A204.1 (cell line): ENCODE data around the gene ABCA12.
"Not testable (repeated sequence)": the region's sequence is repeated elsewhere in the genome, so short reads cannot be mapped to it uniquely, and the experiment has no call there.

ENCODE experiments used
- FAIRE-seq: peaks from 2 replicates; lab custom pipeline; 2012; peaks lifted over from hg19 to GRCh38; lab: Jason Lieb, UNC

The ABCA12 gene, protein sequence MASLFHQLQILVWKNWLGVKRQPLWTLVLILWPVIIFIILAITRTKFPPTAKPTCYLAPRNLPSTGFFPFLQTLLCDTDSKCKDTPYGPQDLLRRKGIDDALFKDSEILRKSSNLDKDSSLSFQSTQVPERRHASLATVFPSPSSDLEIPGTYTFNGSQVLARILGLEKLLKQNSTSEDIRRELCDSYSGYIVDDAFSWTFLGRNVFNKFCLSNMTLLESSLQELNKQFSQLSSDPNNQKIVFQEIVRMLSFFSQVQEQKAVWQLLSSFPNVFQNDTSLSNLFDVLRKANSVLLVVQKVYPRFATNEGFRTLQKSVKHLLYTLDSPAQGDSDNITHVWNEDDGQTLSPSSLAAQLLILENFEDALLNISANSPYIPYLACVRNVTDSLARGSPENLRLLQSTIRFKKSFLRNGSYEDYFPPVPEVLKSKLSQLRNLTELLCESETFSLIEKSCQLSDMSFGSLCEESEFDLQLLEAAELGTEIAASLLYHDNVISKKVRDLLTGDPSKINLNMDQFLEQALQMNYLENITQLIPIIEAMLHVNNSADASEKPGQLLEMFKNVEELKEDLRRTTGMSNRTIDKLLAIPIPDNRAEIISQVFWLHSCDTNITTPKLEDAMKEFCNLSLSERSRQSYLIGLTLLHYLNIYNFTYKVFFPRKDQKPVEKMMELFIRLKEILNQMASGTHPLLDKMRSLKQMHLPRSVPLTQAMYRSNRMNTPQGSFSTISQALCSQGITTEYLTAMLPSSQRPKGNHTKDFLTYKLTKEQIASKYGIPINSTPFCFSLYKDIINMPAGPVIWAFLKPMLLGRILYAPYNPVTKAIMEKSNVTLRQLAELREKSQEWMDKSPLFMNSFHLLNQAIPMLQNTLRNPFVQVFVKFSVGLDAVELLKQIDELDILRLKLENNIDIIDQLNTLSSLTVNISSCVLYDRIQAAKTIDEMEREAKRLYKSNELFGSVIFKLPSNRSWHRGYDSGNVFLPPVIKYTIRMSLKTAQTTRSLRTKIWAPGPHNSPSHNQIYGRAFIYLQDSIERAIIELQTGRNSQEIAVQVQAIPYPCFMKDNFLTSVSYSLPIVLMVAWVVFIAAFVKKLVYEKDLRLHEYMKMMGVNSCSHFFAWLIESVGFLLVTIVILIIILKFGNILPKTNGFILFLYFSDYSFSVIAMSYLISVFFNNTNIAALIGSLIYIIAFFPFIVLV (N-terminal part only)

DNA sequence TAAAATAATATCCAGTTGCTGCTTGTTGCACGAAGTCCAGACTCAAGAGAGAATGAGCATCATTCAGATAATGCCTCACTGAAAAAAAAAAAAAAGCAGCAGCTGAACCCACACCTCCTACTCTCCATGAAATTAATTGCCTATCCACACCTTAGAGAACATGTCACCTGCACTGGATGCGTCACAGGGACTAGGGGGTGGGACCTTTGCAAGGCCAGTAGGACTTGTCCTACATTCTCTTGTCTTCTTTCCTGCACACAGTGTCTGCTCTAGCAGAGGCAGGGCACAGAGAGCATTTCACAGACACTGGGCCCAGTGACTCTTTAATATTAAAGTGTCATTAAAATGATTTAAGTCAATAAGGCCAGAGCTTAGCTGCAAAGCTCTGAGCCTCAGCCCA is at the start of gene ABCA12:
TSS of gene ABCA12 (minus strand) at position 148 of the 400 bp plus-strand sequence. CDS start 418 bp downstream, outside the sequence.
- FAIRE-seq: no peak

DNA sequence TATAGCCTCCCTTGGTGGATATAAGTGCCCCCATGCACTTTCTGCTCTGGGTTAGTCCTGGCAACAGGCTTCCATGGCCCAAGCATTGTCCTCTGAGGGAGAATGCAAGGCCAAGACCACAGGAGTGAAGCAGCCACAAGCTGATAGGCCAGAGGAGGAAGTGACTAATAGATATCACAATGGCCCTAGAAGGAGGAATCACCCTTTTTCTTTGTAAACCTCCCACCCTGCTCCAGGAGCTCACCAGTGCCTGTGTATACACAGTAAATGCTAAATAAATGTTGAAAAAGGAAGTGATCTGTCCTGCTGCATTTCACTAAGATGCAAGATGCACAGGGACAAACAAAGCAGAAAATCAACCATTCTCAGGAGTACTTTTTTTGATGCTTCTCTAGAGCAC is 49.7 kb upstream of the ABCA12 start:
- no peak for FAIRE-seq

DNA sequence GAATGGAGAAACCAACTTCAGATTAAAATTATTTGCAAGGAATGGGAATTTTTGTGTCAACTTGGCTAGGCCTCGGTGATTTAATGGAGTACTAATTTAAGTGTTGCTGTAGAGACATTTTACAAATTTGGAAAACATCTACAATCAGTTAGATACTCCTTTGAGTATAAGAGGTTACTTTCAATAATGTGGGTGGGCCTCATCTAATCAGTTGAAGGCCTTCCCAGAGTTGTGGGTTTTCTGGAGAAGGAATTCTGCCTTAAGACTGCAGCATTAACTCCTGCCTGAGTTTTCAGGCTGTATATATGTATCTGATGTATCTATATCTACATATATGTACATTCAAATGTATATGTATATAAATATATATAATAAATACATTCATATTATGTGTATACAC is 47.6 kb upstream of the ABCA12 start:
- FAIRE-seq: no peak

DNA sequence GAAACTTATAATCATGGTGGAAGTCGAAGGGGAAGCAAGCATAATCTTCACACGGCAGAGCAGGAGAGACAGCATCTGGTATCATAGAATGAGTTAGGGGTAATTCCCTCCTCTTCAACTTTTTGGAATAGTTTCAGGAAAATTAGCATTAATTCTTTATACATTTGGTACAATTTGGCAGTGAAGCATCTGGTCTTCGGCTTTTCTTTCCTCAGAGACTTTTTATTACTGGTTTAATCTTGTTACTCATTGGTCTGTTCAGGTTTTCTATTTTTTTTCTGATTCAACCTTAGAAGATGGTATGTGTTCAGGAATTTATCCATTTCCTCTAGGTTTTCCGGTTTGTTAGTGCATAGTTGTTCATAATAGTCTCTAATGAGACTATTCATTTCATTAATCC is 39.7 kb upstream of the ABCA12 start:
- no peak for FAIRE-seq

DNA sequence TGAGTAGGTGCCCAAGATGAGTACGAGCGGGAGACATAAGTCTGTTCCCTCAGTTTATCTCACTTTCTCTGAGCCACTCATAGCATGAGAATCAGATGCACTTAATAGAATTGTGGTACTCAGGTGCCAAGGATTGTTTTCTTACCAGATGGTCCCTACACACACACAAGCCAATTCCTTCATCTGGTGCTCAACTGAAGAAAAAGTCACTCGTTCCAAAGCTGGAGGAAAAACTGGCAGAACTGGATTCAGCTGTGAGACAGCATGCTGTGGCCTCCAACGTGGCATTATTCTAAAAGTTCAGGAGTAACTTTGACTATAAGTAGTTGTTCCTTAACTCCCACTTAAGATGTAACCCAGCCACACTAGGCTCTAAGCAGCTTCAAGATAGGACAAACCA is 33.4 kb upstream of the ABCA12 start:
- FAIRE-seq: no peak

DNA sequence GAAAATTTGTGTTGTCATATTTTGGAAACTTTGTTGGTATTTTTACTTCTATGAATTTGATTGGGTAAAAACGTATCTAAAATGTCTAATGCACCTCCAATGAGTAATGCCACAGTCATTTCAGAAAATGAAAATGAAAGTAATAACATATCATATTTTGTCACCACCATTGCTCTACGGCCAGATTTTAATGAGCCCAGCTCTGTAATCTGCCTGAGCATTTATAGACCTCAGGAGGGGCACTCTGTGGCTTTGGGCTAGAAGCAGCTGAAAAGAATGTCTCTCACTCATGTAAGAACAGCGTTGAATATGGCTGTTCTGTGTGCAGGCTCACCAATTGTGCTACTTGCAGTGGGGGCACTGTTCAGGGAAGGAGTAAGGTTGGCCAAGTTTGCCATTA is 32.7 kb upstream of the ABCA12 start:
- FAIRE-seq: no peak

DNA sequence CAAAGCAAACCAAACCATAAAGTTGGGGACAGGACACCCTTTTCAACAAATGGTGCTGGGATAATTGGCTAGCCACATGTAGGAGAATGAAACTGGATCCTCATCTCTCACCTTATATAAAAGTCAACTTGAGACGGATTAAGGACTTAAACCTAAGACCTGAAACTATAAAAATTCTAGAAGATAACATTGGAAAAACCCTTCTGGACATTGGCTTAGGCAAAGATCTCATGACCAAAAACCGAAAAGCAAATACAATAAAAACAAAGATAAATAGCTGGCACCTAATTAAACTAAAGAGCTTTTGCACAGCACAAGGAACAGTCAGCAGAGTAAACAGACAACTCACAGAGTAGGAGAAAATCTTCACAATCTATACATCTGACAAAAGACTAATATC is 28.1 kb upstream of the ABCA12 start:
- FAIRE-seq: not testable (repeated sequence)

DNA sequence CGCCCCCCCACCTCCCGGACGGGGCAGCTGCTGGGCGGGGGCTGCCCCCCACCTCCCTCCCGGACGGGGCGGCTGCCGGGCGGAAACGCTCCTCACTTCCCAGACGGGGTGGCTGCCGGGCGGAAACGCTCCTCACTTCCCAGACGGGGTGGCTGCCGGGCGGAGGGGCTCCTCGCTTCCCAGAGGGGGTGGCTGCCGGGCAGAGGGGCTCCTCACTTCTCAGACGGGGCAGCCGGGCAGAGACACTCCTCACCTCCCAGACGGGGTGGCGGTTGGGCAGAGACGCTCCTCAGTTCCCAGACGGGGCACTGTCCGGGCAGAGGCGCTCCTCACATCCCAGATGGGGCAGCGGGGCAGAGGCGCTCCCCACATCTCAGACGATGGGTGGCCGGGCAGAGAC is 24.9 kb upstream of the ABCA12 start:
- not testable (repeated sequence) for FAIRE-seq

DNA sequence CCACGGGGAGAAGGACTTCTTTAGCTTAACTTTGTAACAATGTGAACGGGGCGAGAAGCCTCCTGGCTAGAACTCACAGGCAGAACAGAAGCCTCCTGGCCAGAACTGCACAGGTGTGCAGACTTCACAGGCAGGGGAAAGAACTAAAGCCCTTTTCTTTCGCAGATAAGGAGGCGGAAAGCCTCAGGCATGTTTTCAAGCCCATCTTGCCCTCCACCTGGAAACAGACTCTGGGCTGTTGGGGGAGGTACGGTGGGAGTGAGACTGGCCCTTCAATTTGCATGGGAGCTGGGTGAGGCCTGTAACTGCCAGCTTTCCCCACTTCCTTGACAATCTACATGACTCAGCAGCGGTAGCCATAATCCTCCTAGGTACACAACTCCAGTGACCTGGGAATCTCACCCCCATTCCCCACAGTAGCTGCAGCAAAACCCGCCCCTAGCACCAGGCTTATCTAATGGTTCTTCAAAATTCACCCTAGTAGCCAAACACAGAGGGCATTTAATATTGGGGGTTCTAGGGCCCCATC is 22.9 kb upstream of the ABCA12 start:
- FAIRE-seq: no peak

DNA sequence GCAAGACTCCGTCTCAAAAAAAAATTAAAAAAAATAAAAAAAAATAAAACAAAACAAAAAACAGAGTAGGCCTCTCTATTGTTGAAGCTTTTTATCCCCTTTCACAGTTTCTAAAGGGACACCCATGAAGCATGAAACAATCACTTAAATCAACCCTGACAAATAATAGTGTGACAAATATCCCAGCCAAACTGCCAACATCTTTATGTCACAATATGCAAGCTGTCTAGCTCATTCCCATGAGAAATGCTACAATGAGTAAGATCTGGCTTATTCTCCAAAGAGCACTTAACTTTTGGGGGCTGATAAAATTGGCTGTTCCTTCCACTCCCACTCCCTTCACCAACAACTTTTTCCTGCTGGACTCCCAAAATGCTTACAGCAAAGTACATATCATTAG is 21.7 kb upstream of the ABCA12 start:
- FAIRE-seq: no peak

DNA sequence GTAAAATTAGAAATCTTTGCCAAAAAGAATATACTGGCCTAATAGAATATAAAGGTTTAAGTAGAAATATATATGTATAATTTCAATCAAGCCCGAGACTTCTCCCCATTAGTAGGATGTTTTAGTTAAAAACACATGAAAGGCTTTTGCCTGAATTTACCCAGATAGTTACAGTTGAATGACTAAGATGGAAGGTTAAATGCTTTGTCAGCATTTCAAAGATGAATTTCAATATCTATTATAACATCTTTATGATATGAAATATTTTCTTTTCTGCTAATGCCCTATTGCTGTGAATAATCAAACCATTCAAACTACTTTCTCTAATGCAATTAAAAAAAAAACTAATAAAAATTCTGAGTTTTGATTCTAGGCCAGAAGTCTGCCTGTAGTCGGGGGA is 18.0 kb upstream of the ABCA12 start:
- FAIRE-seq: no peak

DNA sequence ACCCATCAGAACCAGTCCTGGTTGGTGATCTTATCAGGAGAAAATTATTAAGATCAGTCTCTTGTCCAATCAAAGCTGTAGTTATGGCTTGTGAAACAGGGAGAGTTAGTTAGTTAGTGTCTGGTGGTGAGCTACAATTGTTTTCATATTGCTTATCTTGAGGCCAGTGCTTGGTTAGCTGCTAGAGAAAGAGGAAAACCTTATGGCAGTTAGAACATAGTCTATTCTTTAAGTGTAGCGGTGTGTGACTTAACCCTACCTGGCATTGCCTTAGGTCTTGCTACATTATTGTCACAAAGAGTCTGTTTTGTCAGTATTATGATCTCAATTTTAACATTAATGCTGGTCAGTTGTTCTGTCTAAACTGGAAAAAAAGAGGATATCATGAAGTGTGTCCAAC is 11.5 kb upstream of the ABCA12 start:
- no peak for FAIRE-seq

DNA sequence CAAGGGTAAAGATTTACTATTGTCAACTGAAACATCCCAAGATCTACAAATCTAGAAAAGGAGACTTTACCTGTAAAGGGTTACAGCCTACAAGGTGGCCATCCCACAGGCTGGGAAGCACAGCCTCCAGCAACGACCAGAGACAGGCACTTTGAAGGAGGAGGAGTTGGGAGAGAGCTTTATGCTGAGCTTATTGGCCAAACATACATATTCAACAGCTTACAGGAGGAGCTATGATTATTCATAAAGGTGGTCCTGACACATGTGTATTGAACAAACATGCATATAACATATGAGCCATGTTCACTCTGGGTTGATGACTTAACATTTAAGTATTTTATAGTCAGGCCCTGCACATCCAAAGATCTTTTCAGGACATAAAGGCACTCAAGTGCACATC is 11.1 kb upstream of the ABCA12 start:
- FAIRE-seq: no peak

DNA sequence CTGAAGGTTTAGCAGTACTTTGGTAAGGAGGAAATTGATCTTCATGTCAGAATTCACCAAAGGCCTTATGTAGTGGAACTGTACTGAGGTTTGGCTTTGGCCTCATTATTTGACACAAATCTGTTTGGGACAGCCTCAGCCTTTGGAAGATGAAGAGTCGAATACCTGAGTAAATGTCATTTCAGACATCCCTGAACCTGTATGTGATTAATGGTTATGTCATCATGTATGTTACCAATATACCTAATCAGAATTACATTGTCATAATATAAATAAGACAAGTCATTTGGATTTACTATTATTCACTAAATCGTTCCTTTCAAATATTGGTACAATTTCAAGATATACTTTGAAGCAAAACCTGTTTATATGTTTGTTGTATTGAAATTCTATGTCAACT is 10.6 kb upstream of the ABCA12 start:
- FAIRE-seq: no peak

DNA sequence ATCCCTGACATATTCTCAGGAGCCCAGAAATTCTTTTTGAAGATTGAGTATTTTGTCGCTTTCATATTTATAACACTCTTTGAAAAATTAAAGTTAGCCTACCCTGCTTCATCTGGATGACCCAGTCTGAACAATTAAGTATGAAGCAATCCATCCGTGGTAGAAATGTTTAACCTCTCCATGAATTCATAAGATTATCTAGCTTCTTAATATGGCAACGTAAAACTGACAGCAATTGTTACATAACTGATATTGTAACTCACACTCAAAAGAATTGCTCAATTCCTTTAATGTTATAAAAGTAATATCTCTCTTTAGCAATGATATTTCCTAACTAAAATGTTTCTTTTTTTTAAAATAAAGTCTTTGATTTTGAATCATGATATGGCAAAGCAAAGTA is 7.2 kb upstream of the ABCA12 start:
- FAIRE-seq: no peak

DNA sequence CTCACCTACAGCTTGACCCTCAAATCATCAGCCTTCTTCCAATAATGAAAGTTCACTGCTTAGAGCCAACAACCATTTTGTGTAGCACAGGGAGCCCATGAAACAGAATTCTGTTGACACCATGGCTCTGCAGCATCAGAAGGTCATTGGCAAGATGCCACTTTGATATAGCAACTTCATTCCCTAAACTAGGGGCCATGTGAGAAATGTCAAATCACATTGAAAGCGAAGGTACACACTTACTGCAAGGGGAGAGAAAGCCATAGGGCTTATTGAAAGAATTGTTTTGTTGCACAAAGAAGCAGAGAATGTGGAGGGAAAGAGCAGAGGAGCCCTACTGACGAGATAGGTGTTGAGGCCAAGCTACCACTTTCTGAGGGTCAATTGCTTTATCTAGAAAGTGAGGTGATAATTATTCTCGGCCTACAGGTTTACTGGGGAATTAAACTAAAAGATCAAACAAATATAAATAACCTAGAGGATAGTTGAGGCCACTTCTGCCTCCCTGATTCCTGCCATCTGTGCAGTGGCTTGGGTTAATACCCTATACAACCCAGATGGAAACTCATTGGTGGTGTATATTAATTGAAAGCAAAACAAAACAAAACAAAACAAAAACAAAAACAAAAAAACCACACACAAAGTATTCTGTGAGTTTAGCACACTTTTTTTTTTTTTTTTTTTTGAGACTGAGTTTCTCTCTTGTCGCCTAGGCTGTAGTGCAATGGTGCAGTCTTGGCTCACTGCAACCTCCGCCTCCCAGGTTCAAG is 5.9 kb upstream of the ABCA12 start:
- no peak for FAIRE-seq

DNA sequence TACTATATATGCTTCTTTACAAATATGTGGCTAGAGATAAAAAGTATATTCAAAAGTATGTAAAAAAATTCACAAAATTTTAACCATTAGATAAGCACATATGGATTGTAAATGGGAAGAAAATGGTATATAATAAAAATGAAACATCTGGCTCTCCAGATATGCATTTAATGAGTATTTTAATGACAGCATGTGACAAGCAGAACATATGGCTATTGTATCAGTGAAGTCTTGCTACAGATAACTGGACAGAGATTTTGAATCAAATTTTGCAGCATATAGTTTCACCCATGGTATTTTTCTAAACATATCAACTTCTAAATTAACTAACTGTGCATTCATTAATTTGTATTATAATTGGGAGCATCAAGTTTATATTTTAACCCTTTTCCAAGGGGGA is 5.0 kb upstream of the ABCA12 start:
- FAIRE-seq: no peak

DNA sequence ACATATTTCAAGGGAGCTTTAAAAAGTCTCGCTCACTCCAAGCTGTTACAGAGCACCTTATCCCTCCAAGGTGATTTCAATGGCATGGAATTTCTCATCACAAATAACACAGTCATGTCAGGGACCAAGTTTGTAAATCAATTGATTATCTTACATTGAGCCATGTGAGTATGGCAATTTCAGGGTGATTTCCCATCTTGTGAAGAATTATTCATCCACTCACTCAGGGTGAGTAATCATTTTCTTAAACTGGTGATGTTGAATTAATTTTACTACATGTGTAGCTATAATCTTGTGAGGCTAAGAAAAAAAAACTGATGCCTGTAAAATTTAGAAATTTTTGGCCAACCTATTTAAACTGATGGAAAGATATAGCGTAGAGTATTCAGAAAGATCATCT is 3.3 kb upstream of the ABCA12 start:
- FAIRE-seq: no peak

DNA sequence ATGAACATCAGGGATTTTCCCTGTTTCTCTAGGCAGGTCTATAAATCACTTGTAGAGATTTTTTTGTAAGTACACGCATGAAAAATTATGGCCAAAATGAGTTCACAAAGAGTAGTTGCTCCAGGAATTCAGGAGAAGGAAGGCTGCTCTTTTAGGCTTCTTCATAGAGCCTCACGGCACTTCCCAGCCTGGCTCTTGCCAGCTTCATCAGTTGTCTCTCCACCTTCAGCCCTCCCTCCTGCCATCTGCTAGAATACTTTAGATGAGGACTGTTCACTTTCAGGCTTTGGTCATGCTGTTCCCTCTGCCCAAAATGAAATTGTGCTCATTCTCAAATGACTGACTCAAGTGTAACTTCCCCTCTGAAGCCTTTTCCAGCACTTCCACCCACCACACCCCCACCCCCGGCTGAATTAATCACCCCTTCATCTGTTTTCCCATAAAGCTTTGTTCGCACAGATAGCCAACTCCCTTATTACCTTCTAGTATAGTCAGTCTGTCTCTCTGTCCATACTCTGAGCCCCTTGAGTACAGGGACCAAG is 1.8 kb upstream of the ABCA12 start:
- FAIRE-seq: no peak

DNA sequence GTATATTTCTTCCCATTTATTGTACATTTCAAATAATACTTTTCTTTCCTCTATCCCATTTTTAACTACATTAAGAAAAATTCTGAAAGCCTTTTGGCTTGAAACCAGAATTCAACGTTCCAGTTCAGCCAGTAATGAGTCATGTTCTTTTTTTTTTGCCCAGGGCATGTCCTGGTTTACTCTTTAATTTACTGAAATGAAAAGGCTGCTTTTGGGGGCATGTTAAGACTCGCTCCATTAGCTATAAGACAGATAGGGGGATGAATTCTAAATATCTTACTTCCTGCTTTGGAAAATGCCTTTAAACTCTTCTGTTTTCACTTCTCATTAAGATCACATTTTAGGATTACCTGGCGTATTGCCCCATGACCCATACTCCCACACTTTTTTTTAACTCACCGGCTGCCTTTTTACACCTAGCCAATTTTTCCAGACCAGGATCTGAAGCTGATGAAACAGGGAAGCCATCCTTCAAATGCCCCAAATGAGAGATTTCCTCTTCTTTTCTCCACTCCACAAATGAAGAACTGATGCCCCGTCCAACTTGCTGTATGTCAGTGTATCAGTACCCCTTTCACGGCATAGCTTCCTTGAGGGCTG is 585 bp downstream of the ABCA12 start:
- FAIRE-seq: no peak

DNA sequence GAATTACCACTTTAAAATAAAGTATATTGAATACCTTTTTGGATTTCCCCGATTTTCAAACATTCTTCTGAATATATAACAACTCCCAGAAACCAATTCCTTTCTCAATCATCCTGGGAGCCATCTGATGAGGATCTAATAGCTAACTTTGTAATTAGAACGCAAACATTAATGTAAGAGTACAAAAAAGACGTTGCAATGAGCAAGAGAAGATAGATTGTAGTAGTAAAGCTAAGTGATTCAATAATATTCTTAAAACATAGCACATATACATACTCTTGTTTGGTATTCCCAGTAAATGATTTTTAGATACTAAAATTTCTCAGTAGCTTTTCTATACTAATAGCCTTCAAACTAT is 1.1 kb downstream of the ABCA12 start:
- no peak for FAIRE-seq
